ENCODE data around the gene GTPBP3. TPM values are rescaled to one million over a fixed set of nuclear protein-coding genes. Genes with fewer than 3 reads are reported as not detected.

GTPBP3 gene
- total and polyA plus RNA-seq, 9 of the 15 experiments (the other 6 are each of a cell fraction or from before 2014, with no cell fraction given): 4.9 to 124 (median 22.6) TPM

DNA sequence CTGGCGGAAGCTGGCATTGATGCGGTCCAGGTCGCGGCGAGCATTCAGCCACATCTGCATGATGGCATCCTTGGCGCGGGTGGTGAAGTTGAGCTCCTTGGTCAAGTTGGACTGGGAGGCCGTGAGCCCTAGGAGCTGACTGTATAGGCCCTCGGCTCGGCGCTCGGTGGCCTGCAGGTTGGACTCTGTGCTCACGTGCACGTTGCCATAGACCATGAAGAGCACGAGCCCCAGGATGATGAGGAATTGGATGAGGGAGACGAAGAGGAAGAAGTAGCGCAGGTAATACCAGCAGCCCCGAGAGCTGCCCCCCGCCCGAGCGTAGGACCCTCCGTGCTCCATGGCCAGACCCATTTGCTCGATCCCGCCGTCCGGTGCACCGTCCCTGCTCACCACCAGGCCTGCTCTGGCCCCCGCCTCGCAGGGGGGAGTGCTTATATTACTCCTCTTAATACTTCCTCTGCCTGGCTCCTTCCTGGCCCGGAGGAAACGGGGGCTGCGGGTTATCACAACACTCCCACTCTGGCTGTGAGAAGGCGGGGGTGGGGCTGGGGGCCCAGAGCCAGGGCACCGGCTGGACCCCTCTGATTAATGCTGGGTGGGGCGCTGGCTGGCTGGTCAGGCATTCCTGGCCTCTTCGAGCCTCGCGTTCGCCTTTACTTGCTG, 39.7 kb downstream of the GTPBP3 start, which contains the start of gene PLVAP (continued):
- TF ChIP-seq ZBTB40 (IDR thresholded peaks at IDR 0.05) (no peak), ZBTB40 (CRISPR knock-in tag; IDR thresholded peaks at IDR 0.05) (no peak), KLF16 (IDR thresholded peaks at IDR 0.05) (peak; percentile 74; the same call in 1 of the 2 replicates), POLR2G (IDR thresholded peaks at IDR 0.05; ENCODE audit: low read depth, low read length) (peak; percentile 51), MYNN (IDR thresholded peaks at IDR 0.05) (0 out of 2 replicates have a peak, but pooled peaks have one; percentile 29), MYNN (CRISPR knock-in tag; IDR thresholded peaks at IDR 0.05) (no peak), POLR2AphosphoS5 (IDR thresholded peaks at IDR 0.05; ENCODE audit: control insufficient read depth, insufficient read depth, low read depth, low read length) (peak; percentile 43; the same call in 1 of the 2 replicates), NCOR1 (IDR thresholded peaks at IDR 0.05) (peak; percentile 70), BDP1 (IDR thresholded peaks at IDR 0.05; ENCODE audit: insufficient read depth, insufficient read length) (no peak), SPI1 (IDR thresholded peaks at IDR 0.05; ENCODE audit: borderline replicate concordance, low read depth, low read length) (peak; percentile 26; the same call in 1 of the 2 replicates), RBFOX2 (IDR thresholded peaks at IDR 0.05; ENCODE audit: low read depth, low read length) (peak; percentile 42; the same call in 1 of the 2 replicates)
- TF ChIP-seq, protein P1, sequence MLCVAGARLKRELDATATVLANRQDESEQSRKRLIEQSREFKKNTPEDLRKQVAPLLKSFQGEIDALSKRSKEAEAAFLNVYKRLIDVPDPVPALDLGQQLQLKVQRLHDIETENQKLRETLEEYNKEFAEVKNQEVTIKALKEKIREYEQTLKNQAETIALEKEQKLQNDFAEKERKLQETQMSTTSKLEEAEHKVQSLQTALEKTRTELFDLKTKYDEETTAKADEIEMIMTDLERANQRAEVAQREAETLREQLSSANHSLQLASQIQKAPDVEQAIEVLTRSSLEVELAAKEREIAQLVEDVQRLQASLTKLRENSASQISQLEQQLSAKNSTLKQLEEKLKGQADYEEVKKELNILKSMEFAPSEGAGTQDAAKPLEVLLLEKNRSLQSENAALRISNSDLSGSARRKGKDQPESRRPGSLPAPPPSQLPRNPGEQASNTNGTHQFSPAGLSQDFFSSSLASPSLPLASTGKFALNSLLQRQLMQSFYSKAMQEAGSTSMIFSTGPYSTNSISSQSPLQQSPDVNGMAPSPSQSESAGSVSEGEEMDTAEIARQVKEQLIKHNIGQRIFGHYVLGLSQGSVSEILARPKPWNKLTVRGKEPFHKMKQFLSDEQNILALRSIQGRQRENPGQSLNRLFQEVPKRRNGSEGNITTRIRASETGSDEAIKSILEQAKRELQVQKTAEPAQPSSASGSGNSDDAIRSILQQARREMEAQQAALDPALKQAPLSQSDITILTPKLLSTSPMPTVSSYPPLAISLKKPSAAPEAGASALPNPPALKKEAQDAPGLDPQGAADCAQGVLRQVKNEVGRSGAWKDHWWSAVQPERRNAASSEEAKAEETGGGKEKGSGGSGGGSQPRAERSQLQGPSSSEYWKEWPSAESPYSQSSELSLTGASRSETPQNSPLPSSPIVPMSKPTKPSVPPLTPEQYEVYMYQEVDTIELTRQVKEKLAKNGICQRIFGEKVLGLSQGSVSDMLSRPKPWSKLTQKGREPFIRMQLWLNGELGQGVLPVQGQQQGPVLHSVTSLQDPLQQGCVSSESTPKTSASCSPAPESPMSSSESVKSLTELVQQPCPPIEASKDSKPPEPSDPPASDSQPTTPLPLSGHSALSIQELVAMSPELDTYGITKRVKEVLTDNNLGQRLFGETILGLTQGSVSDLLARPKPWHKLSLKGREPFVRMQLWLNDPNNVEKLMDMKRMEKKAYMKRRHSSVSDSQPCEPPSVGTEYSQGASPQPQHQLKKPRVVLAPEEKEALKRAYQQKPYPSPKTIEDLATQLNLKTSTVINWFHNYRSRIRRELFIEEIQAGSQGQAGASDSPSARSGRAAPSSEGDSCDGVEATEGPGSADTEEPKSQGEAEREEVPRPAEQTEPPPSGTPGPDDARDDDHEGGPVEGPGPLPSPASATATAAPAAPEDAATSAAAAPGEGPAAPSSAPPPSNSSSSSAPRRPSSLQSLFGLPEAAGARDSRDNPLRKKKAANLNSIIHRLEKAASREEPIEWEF (CRISPR knock-in tag; IDR thresholded peaks at IDR 0.05): no peak
- TF ChIP-seq, protein P2, sequence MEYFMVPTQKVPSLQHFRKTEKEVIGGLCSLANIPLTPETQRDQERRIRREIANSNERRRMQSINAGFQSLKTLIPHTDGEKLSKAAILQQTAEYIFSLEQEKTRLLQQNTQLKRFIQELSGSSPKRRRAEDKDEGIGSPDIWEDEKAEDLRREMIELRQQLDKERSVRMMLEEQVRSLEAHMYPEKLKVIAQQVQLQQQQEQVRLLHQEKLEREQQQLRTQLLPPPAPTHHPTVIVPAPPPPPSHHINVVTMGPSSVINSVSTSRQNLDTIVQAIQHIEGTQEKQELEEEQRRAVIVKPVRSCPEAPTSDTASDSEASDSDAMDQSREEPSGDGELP (CRISPR knock-in tag; IDR thresholded peaks at IDR 0.05; ENCODE audit: borderline replicate concordance): peak; percentile 64
